ENCODE measurements around the gene LGR5. TPM values are rescaled to one million over a fixed set of nuclear protein-coding genes. Genes with fewer than 3 reads are reported as not detected.

Gene LGR5
- total and polyA plus RNA-seq, 8 donors: 0.06 to 0.17 (median 0.11) TPM; not detected in 4

- FAIRE-seq (no peak), DNase-seq (no peak), ATAC-seq (peak in 1 of 4 donors; percentile 31)
- Histone ChIP-seq H3K27me3 (no peaks in the 10 kb centered on the region), H3K4me1 (peaks cover 0 to 16% (median 13%) of the 10 kb centered on the region in 3 donors), H3K4me3 (no peak overlapping the region), H3K9me3 (no peaks in the 10 kb centered on the region), H3K27ac (no peak overlapping the region), H3K36me3 (peaks cover 6 to 82% (median 24%) of the 10 kb centered on the region in 3 donors)
- WGBS, 2 donors: 35 to 42% methylated on average over 5 of the region's 5 CpGs
- no peak for TF ChIP-seq CTCF (IDR thresholded peaks at IDR 0.05)
- intact Hi-C loops (cut with DNase I): no loop called here
Measured at GRCh38 chr12:71626098-71626497, 186.5 kb downstream of the LGR5 start.

- H3K27ac ChIP-seq: no peak overlapping the region
- H3K27me3 ChIP-seq: no peaks in the 10 kb centered on the region
- H3K9me3 ChIP-seq: no peaks in the 10 kb centered on the region
- peaks cover 0 to 16% (median 13%) of the 10 kb centered on the region in 3 donors for H3K4me1 ChIP-seq
- 28 to 31% methylated on average over 3 of the region's 3 CpGs for WGBS, 2 donors
- intact Hi-C loops (cut with DNase I): no loop called here
- no peak for FAIRE-seq
- peaks cover 8 to 80% (median 24%) of the 10 kb centered on the region in 3 donors for H3K36me3 ChIP-seq
- DNase-seq: no peak
- H3K4me3 ChIP-seq: no peak overlapping the region
- no peak for TF ChIP-seq CTCF (IDR thresholded peaks at IDR 0.05)
- ATAC-seq: peak in 2 of 4 donors; percentile 30 to 55
Measured at GRCh38 chr12:71626768-71627167, 187.2 kb downstream of the LGR5 start.

GRCh38 chr12:71627438-71628002 is 187.9 kb downstream of the LGR5 start:
- WGBS, 2 donors: 70 to 75% methylated on average over 2 of the region's 2 CpGs
- no peak overlapping the region for H3K4me3 ChIP-seq
- TF ChIP-seq CTCF (IDR thresholded peaks at IDR 0.05): no peak
- peaks cover 11 to 80% (median 24%) of the 10 kb centered on the region in 3 donors for H3K36me3 ChIP-seq
- intact Hi-C loops (cut with DNase I): no loop called here
- peaks cover 0 to 16% (median 13%) of the 10 kb centered on the region in 3 donors for H3K4me1 ChIP-seq
- FAIRE-seq (no peak), DNase-seq (no peak), ATAC-seq (no peak)
- H3K27me3 ChIP-seq: no peaks in the 10 kb centered on the region
- H3K27ac ChIP-seq: no peak overlapping the region
- no peaks in the 10 kb centered on the region for H3K9me3 ChIP-seq

Other genes with a start within 250 kb of the LGR5 start
- 10 to 100 TPM in 5 of 6 donors, 1 to 10 TPM in 1; 8.6 to 32.6 (median 18.2) TPM for gene ZFC3H1, start 224.1 kb downstream of the LGR5 start, total RNA-seq
- gene ZFC3H1, start 224.1 kb downstream of the LGR5 start, polyA plus RNA-seq: 10 to 100 TPM; 19.1 to 20.3 TPM
- gene THAP2, start 224.5 kb downstream of the LGR5 start, total RNA-seq: 1 to 10 TPM; 1.2 to 4.3 (median 2.3) TPM
- 1 to 10 TPM; 1.1 to 3.1 TPM for gene THAP2, start 224.5 kb downstream of the LGR5 start, polyA plus RNA-seq
- 10 to 100 TPM in 2 of 6 donors, 1 to 10 TPM in 4; 5.8 to 14.8 (median 7.9) TPM for gene TMEM19, start 246.3 kb downstream of the LGR5 start, total RNA-seq
- gene TMEM19, start 246.3 kb downstream of the LGR5 start, polyA plus RNA-seq: 1 to 10 TPM; 3.8 to 9.3 TPM